Activated CD8-positive, alpha-beta memory T cell treated with anti-CD3 and anti-CD28 coated beads for 36 hours (primary cell): Measurements from ENCODE around the gene MEP1B. TPM values are rescaled to one million over a fixed set of nuclear protein-coding genes. Genes with fewer than 3 reads are reported as not detected.
"Not testable (repeated sequence)": the region's sequence is repeated elsewhere in the genome, so short reads cannot be mapped to it uniquely, and the experiment has no call there.

Experiments used
- CTCF ChIA-PET: fragments of 350-600 bp; sonication (Branson Sonifier 250); formaldehyde crosslinking; loops from one replicate; lab custom pipeline; 2021; ENCODE audit warnings: antibody characterized with exemption; lab: Charles Lee
- POLR2A ChIA-PET: fragments of 350-600 bp; sonication (Branson Sonifier 250); formaldehyde crosslinking; loops from one replicate; lab custom pipeline; 2021; ENCODE audit warnings: antibody characterized with exemption; lab: Charles Lee
- total RNA-seq, 2 experiments: library from RNA; stranded (reverse); gene quantifications; one replicate each; pipeline ENCODE4 v1.2.3, GENCODE V29; 2021

The MEP1B gene
- total RNA-seq, 2 experiments from 2014 or later = not detected

- CTCF ChIA-PET = no interaction called here
- POLR2A ChIA-PET = no interaction called here
Measured at GRCh38 chr18:32201948-32202672, 12.3 kb downstream of the MEP1B start.

- POLR2A ChIA-PET = no interaction called here
Measured at GRCh38 chr18:32208023-32208422, 18.2 kb downstream of the MEP1B start.

GRCh38 chr18:32208577-32208976 is 18.7 kb downstream of the MEP1B start:
- CTCF ChIA-PET = no interaction called here
- POLR2A ChIA-PET = no interaction called here

More at GRCh38 chr18:32208023-32208422, 18.2 kb downstream of the MEP1B start:
- CTCF ChIA-PET = no interaction called here

- POLR2A ChIA-PET = no interaction called here
- CTCF ChIA-PET = no interaction called here
Measured at GRCh38 chr18:32209685-32210445, 20.0 kb downstream of the MEP1B start.

- ChIA-PET POLR2A (no interaction called here), CTCF (no interaction called here)
Measured at GRCh38 chr18:32213693-32214092, 23.9 kb downstream of the MEP1B start.

GRCh38 chr18:32216390-32216789 is 26.6 kb downstream of the MEP1B start:
- ChIA-PET CTCF (no interaction called here), POLR2A (no interaction called here)

GRCh38 chr18:32219431-32220018 is 29.7 kb downstream of the MEP1B start:
- POLR2A ChIA-PET = no interaction called here
- CTCF ChIA-PET = no interaction called here

- CTCF ChIA-PET, POLR2A ChIA-PET: not testable (repeated sequence)
Measured at GRCh38 chr18:32233348-32233747, 43.5 kb downstream of the MEP1B start.

- ChIA-PET CTCF (no interaction called here), POLR2A (no interaction called here)
Measured at GRCh38 chr18:32237049-32237448, 47.2 kb downstream of the MEP1B start.

- ChIA-PET POLR2A (no interaction called here), CTCF (no interaction called here)
Measured at GRCh38 chr18:32238635-32239268, 48.9 kb downstream of the MEP1B start.

GRCh38 chr18:32242395-32242794 is 52.6 kb downstream of the MEP1B start:
- CTCF ChIA-PET = no interaction called here
- POLR2A ChIA-PET = no interaction called here

GRCh38 chr18:32243358-32243757 is 53.5 kb downstream of the MEP1B start:
- ChIA-PET POLR2A (no interaction called here), CTCF (no interaction called here)

- CTCF ChIA-PET = no interaction called here
- POLR2A ChIA-PET = no interaction called here
Measured at GRCh38 chr18:32244881-32245280, 55.0 kb downstream of the MEP1B start.

- ChIA-PET POLR2A (no interaction called here), CTCF (no interaction called here)
Measured at GRCh38 chr18:32249147-32249929, 59.5 kb downstream of the MEP1B start.

- POLR2A ChIA-PET = no interaction called here
- CTCF ChIA-PET = interaction anchor here (0.7 kb wide), 1 partner anchor 16 kb away, joined by 3 read pairs; no protein-coding TSS in a partner anchor
Measured at GRCh38 chr18:32251466-32251865, 61.6 kb downstream of the MEP1B start.

GRCh38 chr18:32252141-32252860 is 62.5 kb downstream of the MEP1B start:
- CTCF ChIA-PET = interaction anchor here (0.7 kb wide), 1 partner anchor 15 kb away, joined by 3 read pairs; no protein-coding TSS in a partner anchor
- POLR2A ChIA-PET = no interaction called here

- POLR2A ChIA-PET = no interaction called here
- CTCF ChIA-PET = no interaction called here
Measured at GRCh38 chr18:32255570-32255969, 65.7 kb downstream of the MEP1B start.

GRCh38 chr18:32257084-32257785 is 67.4 kb downstream of the MEP1B start:
- POLR2A ChIA-PET = no interaction called here
- CTCF ChIA-PET = no interaction called here
